Measurements from ENCODE around the gene LRRFIP1.
A peak's percentile ranks its signal among the peaks of the same experiment; 100 is the strongest.

LRRFIP1 gene

GRCh38 chr2:237640493-237640998 lies 13.2 kb downstream of the LRRFIP1 start:
- DNase-seq = no peak

DNA sequence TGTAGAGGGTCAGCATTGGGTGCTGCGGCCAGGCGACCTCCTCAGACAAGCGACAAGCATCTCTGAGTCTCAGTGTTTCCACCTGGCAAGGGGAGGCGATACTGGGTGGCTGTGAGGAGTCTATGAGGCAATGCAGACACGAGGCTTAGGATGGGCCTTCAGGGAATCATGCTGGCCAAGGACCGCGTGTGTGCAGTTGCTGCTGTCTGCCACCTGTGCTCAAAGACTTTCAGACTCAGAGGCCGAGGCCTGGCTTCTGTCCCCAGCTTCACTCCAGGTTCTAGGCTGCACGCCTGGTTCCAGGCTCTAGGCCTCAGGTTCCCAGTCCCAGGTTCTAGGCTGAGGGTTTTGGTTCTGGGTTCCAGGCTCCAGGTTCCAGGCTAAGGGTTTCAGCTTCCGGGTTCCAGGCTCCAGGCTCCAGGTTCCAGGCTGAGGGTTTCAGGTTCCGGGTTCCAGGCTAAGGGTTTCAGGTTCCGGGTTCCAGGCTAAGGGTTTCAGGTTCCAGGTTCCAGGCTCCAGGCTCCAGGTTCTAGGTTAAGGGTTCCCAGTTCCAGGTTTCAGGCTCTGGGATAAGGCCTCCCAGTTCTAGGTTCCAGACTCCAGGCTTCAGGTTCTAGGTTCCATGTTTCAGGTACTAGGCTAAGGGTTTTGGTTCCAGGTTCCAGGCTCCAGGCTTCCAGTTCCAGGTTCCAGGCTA lies 14.8 kb downstream of the LRRFIP1 start:
- DNase-seq = no peak

DNA sequence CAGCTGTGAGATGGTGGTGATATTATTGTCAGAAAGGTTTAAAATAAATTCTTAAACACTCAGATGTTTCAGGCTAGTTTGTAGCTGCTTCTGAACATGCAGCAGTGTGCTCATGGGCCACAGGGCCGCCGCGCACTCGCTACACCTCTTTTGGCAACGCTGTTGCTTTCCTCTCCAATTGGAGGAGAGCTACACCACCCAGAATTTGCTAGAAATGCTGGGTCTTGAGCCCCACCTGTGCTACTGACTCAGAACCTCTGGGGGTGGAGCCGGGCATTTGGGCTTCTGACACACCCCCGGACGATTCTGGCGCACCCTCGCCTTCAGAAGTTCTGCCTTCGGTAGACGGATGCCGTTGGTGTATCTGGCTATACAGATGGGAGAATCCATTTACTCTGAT lies 15.7 kb downstream of the LRRFIP1 start:
- DNase-seq = no peak

DNA sequence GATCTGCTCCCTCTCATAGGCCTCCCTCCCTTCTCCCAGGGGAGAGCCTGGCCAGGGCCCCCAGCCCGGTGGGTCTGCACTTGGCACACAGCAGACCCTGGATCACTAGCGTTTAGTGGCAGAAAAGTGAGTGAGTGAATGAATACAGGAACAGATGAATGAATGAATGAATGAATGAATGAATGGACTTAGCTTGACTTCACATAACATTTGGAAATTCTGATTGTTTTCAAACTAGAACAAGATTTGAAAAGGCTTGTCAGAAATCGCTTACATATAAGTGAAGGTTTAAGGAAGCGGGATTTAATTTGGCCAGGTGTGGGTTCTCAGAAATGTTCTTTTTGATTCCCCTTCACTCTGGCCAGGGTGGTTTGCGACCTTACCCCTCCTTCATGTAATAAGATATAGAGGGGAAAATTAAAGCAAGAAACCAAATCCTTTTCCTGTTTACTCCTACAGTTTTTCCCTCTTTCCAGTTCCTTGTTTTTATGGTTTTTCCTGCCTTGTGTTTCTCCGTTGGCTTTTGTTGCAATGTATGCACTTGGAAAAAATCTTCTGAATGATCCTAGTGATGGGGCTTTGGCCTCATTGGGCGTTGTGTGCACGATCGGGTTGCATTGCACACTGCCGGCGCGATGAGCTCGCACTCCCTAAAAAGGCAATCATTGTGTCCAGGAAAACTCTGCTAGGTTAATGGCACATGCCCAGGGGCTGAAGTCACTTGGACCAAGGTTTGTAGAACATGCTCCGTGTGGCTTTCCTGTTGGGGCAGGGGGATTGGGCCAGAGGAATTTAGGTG lies 16.4 kb downstream of the LRRFIP1 start:
- no peak for DNase-seq

GRCh38 chr2:237644381-237644703 lies 17.0 kb downstream of the LRRFIP1 start:
- DNase-seq = no peak

GRCh38 chr2:237645261-237645660 lies 17.9 kb downstream of the LRRFIP1 start:
- no peak for DNase-seq

GRCh38 chr2:237647176-237648015 lies 20.0 kb downstream of the LRRFIP1 start:
- no peak for DNase-seq

GRCh38 chr2:237648016-237648381 lies 20.6 kb downstream of the LRRFIP1 start:
- DNase-seq = no peak

DNA sequence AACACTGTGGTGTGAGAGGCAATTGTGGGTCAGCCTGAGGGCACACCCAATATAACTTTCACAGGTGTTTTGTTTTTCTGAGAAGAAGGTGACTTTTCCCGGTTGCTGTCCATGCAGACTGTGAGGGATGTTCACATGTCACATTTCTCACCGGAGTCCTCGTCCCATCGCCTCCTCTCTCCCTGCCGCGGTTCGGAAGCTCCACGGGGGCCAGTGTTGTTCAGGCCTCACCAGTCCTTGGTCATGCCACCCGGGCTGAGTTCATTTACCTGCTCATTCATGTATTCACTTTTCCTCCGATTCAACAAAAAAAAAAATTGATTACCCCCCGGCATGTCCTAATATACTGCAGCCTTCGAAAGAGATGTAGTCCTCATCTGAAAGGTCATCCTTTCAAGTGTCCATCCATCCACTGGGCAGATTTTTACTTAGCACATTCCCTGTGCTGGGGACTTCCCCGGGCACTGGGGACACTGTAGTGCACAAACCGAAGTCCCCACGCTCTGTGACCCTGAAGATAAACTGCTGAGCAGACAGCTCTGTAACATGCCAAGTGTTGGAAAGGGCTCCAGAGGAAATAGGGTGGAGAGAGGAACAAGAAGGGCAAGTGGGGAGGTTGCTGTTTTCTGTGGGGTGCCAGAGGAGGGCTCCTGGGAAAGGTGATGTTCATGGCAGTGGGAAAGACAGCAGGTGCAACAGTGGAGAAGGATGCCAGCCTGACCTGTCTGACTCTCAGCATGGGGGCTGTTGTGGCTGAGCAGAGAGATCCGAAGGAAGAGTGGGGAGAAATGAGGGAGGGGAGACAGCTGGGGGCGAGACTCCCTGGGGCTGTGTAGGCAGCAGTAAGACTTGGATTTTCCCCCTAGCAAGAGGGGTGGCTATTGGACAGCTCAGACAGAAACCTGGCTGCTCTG lies 22.4 kb downstream of the LRRFIP1 start:
- DNase-seq = no peak

DNA sequence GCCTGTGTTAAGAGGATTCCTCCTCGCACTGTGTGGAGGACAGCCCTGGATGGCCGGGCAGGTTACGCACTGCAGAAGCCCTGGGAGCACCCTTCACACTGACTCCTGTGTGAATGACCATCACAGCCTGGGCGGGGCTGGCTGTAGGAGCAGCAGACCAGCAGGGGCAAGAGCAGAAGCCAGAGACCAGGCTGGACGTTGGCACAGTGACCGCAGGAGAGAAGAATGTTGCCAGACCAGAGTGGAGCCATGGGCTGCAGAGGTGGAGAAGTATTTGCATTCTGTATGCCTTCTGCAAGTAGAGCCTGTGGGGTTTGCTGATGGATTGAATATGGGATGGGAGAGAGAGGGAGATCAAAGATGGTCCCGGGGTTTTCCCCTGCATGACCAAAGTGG lies 23.1 kb downstream of the LRRFIP1 start:
- no peak for DNase-seq

DNA sequence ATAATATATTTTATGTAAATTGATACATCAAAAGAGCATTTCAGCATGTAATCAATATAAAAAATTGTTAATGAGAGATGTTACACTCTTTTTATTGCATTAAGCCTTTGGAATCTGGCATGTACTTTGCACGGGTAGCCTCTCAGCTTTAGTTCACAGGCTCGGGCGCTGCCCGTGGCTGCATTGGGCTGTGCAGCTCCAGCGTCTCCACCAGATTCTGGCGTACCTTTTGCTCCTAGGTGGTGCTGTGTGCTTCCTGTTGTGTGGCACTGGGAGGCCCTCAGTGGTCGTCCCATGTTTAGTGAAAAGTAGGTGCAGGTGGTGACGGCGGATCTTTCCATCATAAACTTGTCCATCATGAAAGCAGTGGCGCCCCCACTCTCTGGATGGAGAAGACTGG lies 24.4 kb downstream of the LRRFIP1 start:
- no peak for DNase-seq

DNA sequence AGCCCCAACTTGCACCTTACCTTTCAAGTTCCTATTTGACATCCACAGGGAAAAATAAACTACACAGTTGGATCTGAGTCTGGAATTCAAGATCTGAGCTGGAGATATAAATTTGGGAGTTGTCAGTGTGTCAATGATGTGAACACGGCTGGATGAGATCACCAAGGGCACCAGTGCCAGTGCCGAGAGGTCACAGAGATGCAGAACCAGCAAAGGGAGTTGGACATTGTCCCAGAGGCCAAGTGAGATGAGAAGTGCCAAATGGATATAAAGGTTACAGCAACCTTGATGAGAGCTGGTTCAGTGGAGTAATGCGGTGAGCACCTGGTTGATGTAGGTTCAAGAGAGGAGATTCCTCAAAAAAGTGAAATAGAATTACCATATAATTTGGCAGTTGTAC lies 24.8 kb downstream of the LRRFIP1 start:
- DNase-seq = no peak

DNA sequence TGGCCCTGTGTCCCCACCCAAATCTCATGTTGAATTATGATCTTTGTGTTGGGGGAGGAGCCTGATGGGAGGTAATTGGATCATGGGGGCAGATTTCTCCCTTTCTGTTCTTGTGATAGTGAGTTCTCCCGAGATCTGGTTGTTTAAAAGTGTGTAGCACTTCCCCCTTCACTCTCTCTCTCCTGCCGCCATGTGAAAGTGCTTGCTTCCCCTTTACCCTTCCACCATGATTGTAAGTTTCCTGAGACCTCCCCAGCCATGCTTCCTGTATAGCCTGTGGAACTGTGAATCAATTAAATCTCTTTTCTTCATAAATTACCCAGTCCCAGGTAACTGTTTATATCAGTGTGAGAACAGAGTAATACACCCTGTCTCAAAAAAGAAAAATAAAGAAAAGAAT lies 25.5 kb downstream of the LRRFIP1 start:
- no peak for DNase-seq

DNA sequence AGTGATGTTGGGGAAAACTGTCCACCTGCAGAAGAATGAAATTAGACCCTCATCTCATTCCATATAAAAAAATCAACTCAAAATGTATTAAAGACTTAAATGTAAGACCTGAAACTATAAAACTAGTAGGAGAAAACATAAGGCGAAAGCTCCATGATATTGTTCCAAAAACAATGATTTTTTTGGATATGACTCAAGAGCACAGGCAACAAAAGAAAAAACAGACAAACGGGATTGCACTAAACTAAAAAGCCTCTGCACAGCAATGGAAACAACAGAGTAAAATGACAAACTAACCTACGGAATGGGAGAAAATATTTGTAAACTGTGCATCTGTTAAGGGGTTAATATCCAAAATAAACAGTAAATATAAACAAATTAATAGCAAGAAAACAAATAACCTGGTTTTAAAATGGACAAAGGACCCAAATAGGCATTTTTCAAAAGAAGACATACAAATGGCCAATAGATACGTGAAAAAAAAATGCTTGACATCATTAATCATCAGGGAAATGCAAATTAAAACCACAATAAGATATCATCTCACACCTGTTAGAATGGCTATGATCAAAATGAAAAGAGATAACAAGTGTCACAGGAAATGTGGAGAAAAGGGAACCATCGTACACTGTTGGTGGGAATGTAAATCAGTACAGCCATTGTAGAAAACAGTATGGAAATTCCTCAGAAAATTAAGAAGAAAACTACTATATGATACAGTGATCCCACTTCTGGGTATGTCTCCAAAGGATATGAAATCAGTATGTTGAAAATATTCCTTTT lies 26.6 kb downstream of the LRRFIP1 start:
- no peak for DNase-seq

- no peak for DNase-seq
Measured at GRCh38 chr2:237657063-237657462, 29.7 kb downstream of the LRRFIP1 start.

- no peak for DNase-seq
Measured at GRCh38 chr2:237660381-237660900, 33.1 kb downstream of the LRRFIP1 start.

GRCh38 chr2:237661270-237661669 lies 33.9 kb downstream of the LRRFIP1 start:
- no peak for DNase-seq

DNA sequence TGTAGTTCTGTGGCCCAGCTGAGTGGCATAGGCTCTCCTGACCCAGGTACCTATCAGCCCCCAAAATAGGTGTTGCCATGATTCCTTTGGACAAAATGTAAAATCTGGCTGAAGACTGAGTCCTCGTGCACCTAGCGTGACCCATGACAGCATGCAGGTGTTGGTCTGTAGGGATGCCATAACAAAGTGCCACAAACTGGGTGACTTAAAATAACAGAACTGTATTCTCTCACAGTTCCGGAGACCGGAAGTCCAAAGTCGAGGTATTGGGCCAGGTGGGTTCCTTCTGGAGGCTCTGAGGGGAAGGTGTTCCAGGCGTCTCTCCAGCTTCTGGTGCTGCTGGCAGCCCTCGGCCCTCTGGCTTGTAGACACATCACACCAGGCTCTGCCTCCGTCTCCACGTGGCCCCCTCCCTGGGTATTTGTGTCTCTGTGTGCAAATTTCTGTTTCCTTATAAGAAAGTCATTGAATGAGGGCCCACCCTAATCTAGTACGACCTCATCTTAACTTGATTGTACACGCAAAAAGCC lies 34.5 kb downstream of the LRRFIP1 start:
- DNase-seq = no peak

DNA sequence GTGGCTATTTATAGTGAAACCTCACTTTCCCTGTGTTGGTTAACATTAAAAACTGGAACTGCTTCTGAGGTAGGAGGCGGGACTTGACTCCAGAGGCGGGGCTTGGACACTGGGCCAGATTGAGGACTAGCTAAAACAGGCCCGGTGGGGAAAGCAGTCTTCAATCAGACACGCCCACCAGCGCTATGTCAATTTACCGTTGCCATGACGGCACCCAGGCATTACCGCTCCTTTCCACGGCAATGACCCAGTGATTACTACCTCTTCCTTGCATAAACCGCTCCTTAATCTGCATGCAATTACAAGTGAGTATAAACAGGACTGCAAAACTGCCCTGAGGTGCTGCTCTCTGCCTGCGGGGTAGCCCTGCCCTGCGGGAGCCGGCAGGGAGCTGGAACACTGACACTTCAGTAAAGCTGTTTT lies 35.3 kb downstream of the LRRFIP1 start:
- DNase-seq = peak; percentile 65

GRCh38 chr2:237663517-237664110 lies 36.2 kb downstream of the LRRFIP1 start:
- no peak for DNase-seq
